Coronary artery (tissue), 2 donors: Measurements from ENCODE around the gene MUS81.
"Not testable (repeated sequence)": the region's sequence is repeated elsewhere in the genome, so short reads cannot be mapped to it uniquely, and the experiment has no call there.

Source experiments
- DNase-seq: peaks from one replicate; pipeline ENCODE4 v3.0.0-alpha.2; 2017; ENCODE audit warnings: low spot score
- H3K27ac ChIP-seq, 2 donors: fragments of 200-600 bp; sonication (generic); one replicate each; pipeline ENCODE4 v1.5.1; 2016 to 2019
- H3K4me3 ChIP-seq: fragments of 200-600 bp; sonication (generic); 2 replicates; pipeline ENCODE4 v1.5.1; 2016; ENCODE audit warnings: mild to moderate bottlenecking, moderate library complexity
- CTCF ChIP-seq: fragments of 200-600 bp; sonication (generic); IDR thresholded peaks from one replicate; pipeline ENCODE4 v1.5.1; 2019; ENCODE audit warnings: antibody characterized with exemption

Gene MUS81

GRCh38 chr11:65891219-65892136 is 31.2 kb downstream of the MUS81 start:
- peak; percentile 84 for DNase-seq
- TF ChIP-seq CTCF, result no peak
- peak overlapping the region; percentile 73 for H3K4me3 ChIP-seq
- peak overlapping the region; percentile 87 to 91 for H3K27ac ChIP-seq

GRCh38 chr11:65892137-65892540 is 31.9 kb downstream of the MUS81 start:
- not testable (repeated sequence) for DNase-seq
- Histone ChIP-seq H3K27ac (peak overlapping the region; percentile 87 to 91), H3K4me3 (peak overlapping the region; percentile 73)

GRCh38 chr11:65892661-65893317 is 32.6 kb downstream of the MUS81 start:
- no peak for TF ChIP-seq CTCF
- H3K27ac ChIP-seq, result peak overlapping the region; percentile 87 to 91
- H3K4me3 ChIP-seq, result peak overlapping the region; percentile 73
- no peak for DNase-seq

- no peak for TF ChIP-seq CTCF
- peak overlapping the region; percentile 73 for H3K4me3 ChIP-seq
- DNase-seq, result no peak
Observed at GRCh38 chr11:65894034-65894591, 33.9 kb downstream of the MUS81 start.

GRCh38 chr11:65895482-65895981 is 35.3 kb downstream of the MUS81 start:
- DNase-seq, result no peak
- no peak overlapping the region for H3K27ac ChIP-seq
- H3K4me3 ChIP-seq, result no peak overlapping the region
- no peak for TF ChIP-seq CTCF

More at GRCh38 chr11:65894034-65894591, 33.9 kb downstream of the MUS81 start:
- peak overlapping the region; percentile 72 to 91 for H3K27ac ChIP-seq

- DNase-seq, result no peak
- no peak for TF ChIP-seq CTCF
- H3K27ac ChIP-seq, result no peak overlapping the region
- no peak overlapping the region for H3K4me3 ChIP-seq
Observed at GRCh38 chr11:65896034-65896999, 36.1 kb downstream of the MUS81 start.
